Activated CD4-positive, alpha-beta T cell treated with anti-CD3 and anti-CD28 coated beads for 48 hours (primary cell): Measurements from ENCODE around the gene GNA12.
"Not testable (repeated sequence)": the region's sequence is repeated elsewhere in the genome, so short reads cannot be mapped to it uniquely, and the experiment has no call there.

Experiments used
- DNase-seq: peaks from one replicate; pipeline ENCODE4 v3.0.0-alpha.2; 2020

GNA12 gene

DNA sequence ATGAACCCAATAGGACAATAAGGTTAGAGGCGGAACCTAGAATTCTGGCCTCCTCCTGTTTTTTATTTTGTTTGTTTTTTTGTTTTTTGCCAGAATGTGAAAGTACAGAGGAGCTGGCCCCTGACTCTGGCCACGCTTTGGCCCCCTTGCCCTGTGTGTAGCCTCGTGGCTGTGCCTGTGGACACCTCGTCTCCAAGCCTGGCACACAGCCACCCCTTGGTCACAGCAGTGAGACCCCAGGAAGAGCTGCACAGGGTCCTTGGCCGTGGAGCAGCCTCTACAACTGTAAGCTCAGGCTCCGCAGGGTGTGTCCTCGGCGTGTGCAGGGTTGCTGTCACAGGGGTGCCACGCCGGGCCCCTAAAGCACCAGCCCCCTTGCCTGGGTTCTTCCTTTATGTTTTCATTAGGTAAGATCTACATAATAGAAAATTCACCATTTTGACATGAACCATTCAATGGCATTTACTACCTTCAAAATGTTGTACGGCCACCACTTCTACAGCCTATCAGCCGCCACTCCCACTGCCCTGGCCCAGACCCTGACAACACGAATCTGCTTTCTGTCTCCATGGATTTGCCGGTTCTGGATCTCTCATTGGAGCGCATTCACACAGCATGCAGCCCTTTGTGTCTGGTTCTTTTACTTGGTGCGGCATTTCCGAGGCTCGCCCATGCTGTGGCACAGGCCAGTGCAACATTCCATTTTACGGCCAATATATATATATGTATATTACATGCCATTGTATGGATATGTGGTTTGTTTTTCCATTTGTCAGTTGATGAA is 105.2 kb downstream of the GNA12 start:
- DNase-seq = no peak

- no peak for DNase-seq
Observed at GRCh38 chr7:2737771-2738540, 106.2 kb downstream of the GNA12 start.

- not testable (repeated sequence) for DNase-seq
Observed at GRCh38 chr7:2737005-2737743, 106.9 kb downstream of the GNA12 start.

GRCh38 chr7:2736411-2736914 is 107.6 kb downstream of the GNA12 start:
- no peak for DNase-seq

- DNase-seq = no peak
Observed at GRCh38 chr7:2735744-2736143, 108.4 kb downstream of the GNA12 start.

GRCh38 chr7:2734751-2735571 is 109.1 kb downstream of the GNA12 start:
- DNase-seq = no peak

DNA sequence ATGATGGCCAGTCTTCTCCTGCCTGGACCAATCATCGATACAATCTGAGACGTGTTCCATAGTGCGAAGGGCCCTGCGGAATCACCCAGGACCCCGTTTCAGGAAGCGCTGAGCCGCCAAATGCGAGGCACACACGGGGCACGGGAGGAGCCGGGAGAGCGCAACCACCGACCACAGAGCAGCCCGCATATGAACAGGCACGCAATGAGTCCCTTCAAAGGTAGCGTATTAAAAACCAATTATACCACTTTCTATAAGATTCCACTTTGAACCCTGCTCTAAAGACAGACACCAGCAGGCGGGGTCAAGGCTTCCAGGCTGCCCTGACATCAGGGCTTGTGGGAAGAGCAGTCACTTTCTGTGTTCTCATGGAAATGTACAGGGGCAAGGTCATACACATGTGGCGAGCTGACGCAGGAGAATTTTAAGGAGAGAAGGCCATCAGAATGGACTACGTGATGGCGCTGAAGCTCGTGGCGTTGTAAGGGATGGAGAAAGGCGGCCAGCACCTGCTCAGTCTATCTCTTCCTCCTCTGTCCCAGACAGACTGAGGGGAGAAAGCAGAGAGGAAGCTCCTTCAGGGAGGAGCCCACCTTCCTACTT is 109.9 kb downstream of the GNA12 start:
- DNase-seq = no peak

GRCh38 chr7:2732959-2733584 is 111.0 kb downstream of the GNA12 start:
- DNase-seq = no peak

GRCh38 chr7:2732388-2732787 is 111.7 kb downstream of the GNA12 start:
- no peak for DNase-seq

DNA sequence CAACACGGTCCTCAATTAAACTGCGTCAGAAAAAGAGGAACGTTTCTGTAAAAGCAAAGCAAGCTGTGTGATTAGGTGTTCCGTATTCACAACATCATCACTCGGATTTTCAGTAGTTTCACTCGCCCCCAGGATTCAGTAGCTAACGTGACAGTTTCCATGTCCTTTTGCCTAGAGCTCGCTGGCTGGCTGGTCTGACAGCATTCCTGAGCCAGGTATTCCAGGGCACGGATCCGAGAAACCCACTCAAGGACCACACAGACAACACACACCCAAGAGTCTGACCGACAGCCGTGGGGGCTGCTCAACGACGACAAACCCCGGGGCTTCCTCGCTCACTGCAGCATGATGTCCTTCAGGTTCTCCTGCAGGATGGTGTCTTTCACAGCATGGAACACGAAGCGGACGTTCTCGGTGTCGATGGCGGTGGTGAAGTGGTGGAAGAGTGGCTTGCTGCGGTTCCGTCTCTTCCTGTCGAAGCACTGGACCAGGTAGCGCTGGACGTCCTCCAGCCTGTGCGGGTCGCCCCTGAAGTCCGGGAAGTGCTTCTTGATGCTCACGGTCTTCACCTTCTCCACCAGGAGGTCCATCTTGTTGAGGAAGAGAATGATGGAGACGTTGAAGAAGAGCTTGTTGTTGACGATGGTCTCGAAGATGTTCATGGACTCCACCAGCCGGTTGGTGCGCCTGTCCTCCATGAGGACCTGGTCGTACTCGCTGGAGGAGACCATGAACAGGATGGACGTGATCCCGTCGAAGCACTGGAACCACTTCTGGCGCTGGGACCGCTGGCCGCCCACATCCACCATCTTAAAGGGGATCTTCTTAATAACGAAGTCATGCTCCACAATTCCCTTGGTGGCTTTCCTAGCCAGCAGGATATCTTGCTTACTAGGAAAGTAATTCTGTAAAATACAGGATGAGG is 113.0 kb downstream of the GNA12 start:
- no peak for DNase-seq

GRCh38 chr7:2729893-2730716 is 114.0 kb downstream of the GNA12 start:
- no peak for DNase-seq

GRCh38 chr7:2729031-2729892 is 114.8 kb downstream of the GNA12 start:
- DNase-seq = no peak

GRCh38 chr7:2728316-2729030 is 115.6 kb downstream of the GNA12 start:
- DNase-seq = no peak

DNA sequence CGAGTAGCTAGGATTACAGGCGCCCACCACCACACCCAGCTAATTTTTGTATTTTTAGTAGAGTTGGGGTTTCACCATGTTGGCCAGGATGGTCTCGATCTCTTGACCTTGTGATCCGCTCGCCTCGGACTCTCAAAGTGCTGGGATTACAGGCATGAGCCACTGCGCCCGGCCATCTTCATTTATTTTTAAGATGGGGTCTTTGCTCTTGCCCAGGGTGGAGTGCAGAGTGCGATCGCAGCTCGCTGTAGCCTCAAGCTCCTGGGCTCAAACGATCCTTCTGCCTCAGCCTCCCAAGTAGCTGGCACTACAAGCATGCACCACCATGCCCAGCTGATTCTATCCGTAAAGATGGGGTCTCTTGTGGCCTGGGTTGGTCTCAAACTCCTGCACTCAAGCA is 116.9 kb downstream of the GNA12 start:
- DNase-seq = not testable (repeated sequence)

GRCh38 chr7:2726316-2727018 is 117.6 kb downstream of the GNA12 start:
- DNase-seq = peak; percentile 1

DNA sequence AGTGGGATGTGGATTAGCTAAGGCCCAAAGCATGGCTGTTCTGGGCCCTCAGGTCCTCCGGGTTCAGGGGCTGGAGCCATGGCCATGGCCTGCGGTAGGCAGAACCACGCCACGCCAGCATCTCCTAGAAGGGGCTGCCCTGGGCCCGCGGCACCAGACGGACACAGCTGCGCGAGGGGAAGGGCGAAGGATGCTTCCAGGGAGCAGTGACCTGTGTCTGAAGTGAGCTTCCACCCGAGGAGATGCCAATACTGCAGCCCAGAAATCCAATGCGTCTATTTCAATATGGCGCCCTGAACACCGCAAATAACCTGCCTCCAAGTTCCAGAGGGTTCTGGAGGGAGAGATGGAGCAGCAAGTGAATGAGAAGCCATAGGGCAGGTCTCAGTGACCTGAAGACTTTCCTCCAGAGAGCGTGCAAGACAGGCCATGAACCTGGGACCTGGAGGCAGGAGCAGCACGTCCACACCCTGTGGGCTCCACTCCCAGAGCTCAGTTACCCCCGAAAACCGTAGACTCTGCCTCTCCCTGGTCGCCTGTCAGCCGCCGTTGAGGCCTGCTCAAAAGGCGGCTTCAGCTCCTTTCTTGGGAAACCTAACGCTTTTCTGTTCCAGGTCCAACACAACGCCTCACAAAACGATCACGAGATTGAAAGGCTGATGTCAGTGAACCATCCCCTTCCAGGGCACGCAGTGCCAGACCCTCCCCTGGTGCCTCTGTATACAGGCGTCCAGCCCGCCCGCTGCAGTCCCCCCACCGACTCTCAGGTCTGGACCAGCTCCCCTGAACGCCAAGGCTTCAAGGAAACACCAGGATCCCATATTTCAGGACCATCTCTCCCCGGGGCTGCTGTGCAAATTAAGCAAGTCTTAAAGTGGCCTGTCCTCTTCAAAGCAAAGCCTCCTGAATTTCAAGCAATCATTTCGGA is 118.7 kb downstream of the GNA12 start:
- DNase-seq = peak; percentile 0
